ENCODE data around the gene ZNF98. TPM values are rescaled to one million over a fixed set of nuclear protein-coding genes. Genes with fewer than 3 reads are reported as not detected.

Gene ZNF98
- total RNA-seq, 2 experiments from 2014 or later: not detected

- TF ChIP-seq, protein P1, sequence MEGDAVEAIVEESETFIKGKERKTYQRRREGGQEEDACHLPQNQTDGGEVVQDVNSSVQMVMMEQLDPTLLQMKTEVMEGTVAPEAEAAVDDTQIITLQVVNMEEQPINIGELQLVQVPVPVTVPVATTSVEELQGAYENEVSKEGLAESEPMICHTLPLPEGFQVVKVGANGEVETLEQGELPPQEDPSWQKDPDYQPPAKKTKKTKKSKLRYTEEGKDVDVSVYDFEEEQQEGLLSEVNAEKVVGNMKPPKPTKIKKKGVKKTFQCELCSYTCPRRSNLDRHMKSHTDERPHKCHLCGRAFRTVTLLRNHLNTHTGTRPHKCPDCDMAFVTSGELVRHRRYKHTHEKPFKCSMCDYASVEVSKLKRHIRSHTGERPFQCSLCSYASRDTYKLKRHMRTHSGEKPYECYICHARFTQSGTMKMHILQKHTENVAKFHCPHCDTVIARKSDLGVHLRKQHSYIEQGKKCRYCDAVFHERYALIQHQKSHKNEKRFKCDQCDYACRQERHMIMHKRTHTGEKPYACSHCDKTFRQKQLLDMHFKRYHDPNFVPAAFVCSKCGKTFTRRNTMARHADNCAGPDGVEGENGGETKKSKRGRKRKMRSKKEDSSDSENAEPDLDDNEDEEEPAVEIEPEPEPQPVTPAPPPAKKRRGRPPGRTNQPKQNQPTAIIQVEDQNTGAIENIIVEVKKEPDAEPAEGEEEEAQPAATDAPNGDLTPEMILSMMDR (IDR thresholded peaks at IDR 0.05): no peak
- DNase-seq: no peak
- Histone ChIP-seq H3K36me3 (ENCODE audit: insufficient read depth, low read length) (no peaks in the 10 kb centered on the region), H3K4me1 (ENCODE audit: insufficient read depth, low read length) (no peaks in the 10 kb centered on the region), H3K27ac (ENCODE audit: low read depth in 1 of 2, low read length in 2 of 2) (no peak overlapping the region), H3K27me3 (ENCODE audit: control insufficient read depth in 1 of 2, insufficient read depth in 2 of 2, low read length in 2 of 2) (no peaks in the 10 kb centered on the region), H3K9me3 (ENCODE audit: control insufficient read depth in 1 of 2, insufficient read depth in 1 of 2, low read length in 2 of 2) (peaks cover 27 to 53% of the 10 kb centered on the region in 2 experiments), H3K4me3 (ENCODE audit: low read length) (no peak overlapping the region)
- ATAC-seq (ENCODE audit: poor library complexity): no peak
- Mint-ChIP-seq H3K27me3 (no peaks in the 10 kb centered on the region), H3K36me3 (ENCODE audit: low read depth) (no peaks in the 10 kb centered on the region), H3K4me3 (no peak overlapping the region), H3K4me1 (ENCODE audit: low read depth) (no peaks in the 10 kb centered on the region), H3K9me3 (peaks cover 13% of the 10 kb centered on the region), H3K27ac (no peak overlapping the region)
- ChIA-PET POLR2A (no interaction called here), CTCF (no interaction called here)
- intact Hi-C loops (cut with DNase I, micrococcal nuclease): no loop called here
Observed at GRCh38 chr19:22421797-22422196, 349 bp downstream of the ZNF98 start.

- Mint-ChIP-seq H3K4me3 (no peak overlapping the region), H3K27me3 (no peaks in the 10 kb centered on the region), H3K36me3 (ENCODE audit: low read depth) (no peaks in the 10 kb centered on the region), H3K27ac (no peak overlapping the region), H3K9me3 (peaks cover 15% of the 10 kb centered on the region), H3K4me1 (ENCODE audit: low read depth) (no peaks in the 10 kb centered on the region)
- no peaks in the 10 kb centered on the region for H3K4me1 ChIP-seq (ENCODE audit: insufficient read depth, low read length)
- H3K27me3 ChIP-seq (ENCODE audit: control insufficient read depth in 1 of 2, insufficient read depth in 2 of 2, low read length in 2 of 2): no peaks in the 10 kb centered on the region
- no peak overlapping the region for H3K27ac ChIP-seq (ENCODE audit: low read depth in 1 of 2, low read length in 2 of 2)
- H3K4me3 ChIP-seq (ENCODE audit: low read length): no peak overlapping the region
- H3K36me3 ChIP-seq (ENCODE audit: insufficient read depth, low read length): no peaks in the 10 kb centered on the region
- ChIA-PET CTCF (no interaction called here), POLR2A (no interaction called here)
- no peak for ATAC-seq (ENCODE audit: poor library complexity)
- DNase-seq: no peak
- intact Hi-C loops (cut with DNase I, micrococcal nuclease): no loop called here
- TF ChIP-seq, protein P1 (IDR thresholded peaks at IDR 0.05): no peak
- H3K9me3 ChIP-seq (ENCODE audit: control insufficient read depth in 1 of 2, insufficient read depth in 1 of 2, low read length in 2 of 2): peaks cover 0 to 21% of the 10 kb centered on the region in 2 experiments
Observed at GRCh38 chr19:22354665-22355064, 67.5 kb downstream of the ZNF98 start.

Other genes starting within 250 kb of the ZNF98 start
- gene ZNF676, start 225.4 kb downstream of the ZNF98 start, total RNA-seq: not detected
- gene ZNF729, start 135.9 kb downstream of the ZNF98 start, total RNA-seq: not detected
- 1 to 10 TPM; 1.1 to 1.2 TPM for gene ZNF492, start 212.0 kb upstream of the ZNF98 start, total RNA-seq

All from CD4-positive, alpha-beta T cell (primary cell).